ENCODE results near the gene APOL4.
"Not testable (repeated sequence)": the region's sequence is repeated elsewhere in the genome, so short reads cannot be mapped to it uniquely, and the experiment has no call there.

The APOL4 gene

GRCh38 chr22:36236388-36237319 lies 35.0 kb upstream of the APOL4 start:
- H3K4me3 ChIP-seq (ENCODE audit: low read length): peak overlapping the region; percentile 74
- no peak for DNase-seq (ENCODE audit: low read depth)
- TF ChIP-seq CTCF (conservative IDR thresholded peaks at IDR 0.05; ENCODE audit: low read length): no peak

GRCh38 chr22:36235585-36235984 lies 34.0 kb upstream of the APOL4 start:
- DNase-seq (ENCODE audit: low read depth): no peak
- TF ChIP-seq CTCF (conservative IDR thresholded peaks at IDR 0.05; ENCODE audit: low read length): no peak
- no peak overlapping the region for H3K4me3 ChIP-seq (ENCODE audit: low read length)

GRCh38 chr22:36234919-36235318 lies 33.3 kb upstream of the APOL4 start:
- no peak for DNase-seq (ENCODE audit: low read depth)
- no peak overlapping the region for H3K4me3 ChIP-seq (ENCODE audit: low read length)
- no peak for TF ChIP-seq CTCF (conservative IDR thresholded peaks at IDR 0.05; ENCODE audit: low read length)

- TF ChIP-seq CTCF (conservative IDR thresholded peaks at IDR 0.05; ENCODE audit: low read length): no peak
- H3K4me3 ChIP-seq (ENCODE audit: low read length): no peak overlapping the region
- DNase-seq (ENCODE audit: low read depth): no peak
Observed at GRCh38 chr22:36234213-36234612, 32.6 kb upstream of the APOL4 start.

- no peak for TF ChIP-seq CTCF (conservative IDR thresholded peaks at IDR 0.05; ENCODE audit: low read length)
- DNase-seq (ENCODE audit: low read depth): no peak
- no peak overlapping the region for H3K4me3 ChIP-seq (ENCODE audit: low read length)
Observed at GRCh38 chr22:36233796-36234195, 32.2 kb upstream of the APOL4 start.

- H3K4me3 ChIP-seq (ENCODE audit: low read length): no peak overlapping the region
- no peak for TF ChIP-seq CTCF (conservative IDR thresholded peaks at IDR 0.05; ENCODE audit: low read length)
- DNase-seq (ENCODE audit: low read depth): no peak
Observed at GRCh38 chr22:36232715-36233401, 31.2 kb upstream of the APOL4 start.

- not testable (repeated sequence) for H3K4me3 ChIP-seq (ENCODE audit: low read length); DNase-seq (ENCODE audit: low read depth)
Observed at GRCh38 chr22:36231051-36231450, 29.4 kb upstream of the APOL4 start.

- not testable (repeated sequence) for H3K4me3 ChIP-seq (ENCODE audit: low read length); DNase-seq (ENCODE audit: low read depth)
Observed at GRCh38 chr22:36229649-36230048, 28.0 kb upstream of the APOL4 start.

Measured in AG10803 (cell line).